MCF 10A (cell line): ENCODE results near the gene CYTH1. TPM values are rescaled to one million over a fixed set of nuclear protein-coding genes. Genes with fewer than 3 reads are reported as not detected.

Source experiments
- BruUV-seq: library from RNA; stranded (reverse); fragments of 400-500 nt; replicated peaks from 2 replicates; lab custom pipeline; 2021; lab: Mats Ljungman, UMichigan
- CTCF ChIA-PET: fragments of 300-600 bp; sonication (Branson Sonifier 250); formaldehyde crosslinking; extraction: SDS; loops from one replicate; lab custom pipeline; 2021; ENCODE audit warnings: antibody characterized with exemption, inconsistent platforms; lab: Yijun Ruan, JAX
- POLR2A ChIA-PET: fragments of 300-600, 350-650 bp; sonication (Branson Sonifier 250); formaldehyde crosslinking; extraction: SDS; loops from one replicate; lab custom pipeline; 2020; ENCODE audit warnings: antibody characterized with exemption, inconsistent platforms; lab: Yijun Ruan, JAX
- DNase-seq: peaks from one replicate; pipeline ENCODE4 v3.0.0-alpha.2; 2018; ENCODE audit not compliant: unreplicated experiment
- H3K27ac Mint-ChIP-seq: one replicate; pipeline ENCODE4 v1.8.0; 2022; ENCODE audit warnings: mild to moderate bottlenecking, low read depth, mixed read lengths; ENCODE audit not compliant: unreplicated experiment
- H3K27me3 Mint-ChIP-seq: one replicate; pipeline ENCODE4 v1.8.0; 2022; ENCODE audit warnings: mixed read lengths; ENCODE audit not compliant: insufficient read depth, unreplicated experiment
- H3K36me3 Mint-ChIP-seq: one replicate; pipeline ENCODE4 v1.8.0; 2022; ENCODE audit warnings: mild to moderate bottlenecking, moderate library complexity, mixed read lengths; ENCODE audit not compliant: insufficient read depth, unreplicated experiment
- H3K4me1 Mint-ChIP-seq: one replicate; pipeline ENCODE4 v1.8.0; 2022; ENCODE audit warnings: mixed read lengths; ENCODE audit not compliant: insufficient read depth, unreplicated experiment
- H3K4me3 Mint-ChIP-seq: one replicate; pipeline ENCODE4 v1.8.0; 2022; ENCODE audit warnings: mild to moderate bottlenecking, moderate library complexity, mixed read lengths; ENCODE audit not compliant: unreplicated experiment
- H3K9me3 Mint-ChIP-seq: one replicate; pipeline ENCODE4 v1.8.0; 2022; ENCODE audit warnings: mixed read lengths; ENCODE audit not compliant: unreplicated experiment
- intact Hi-C: fragments of 100-400 bp; cut with micrococcal nuclease; formaldehyde crosslinking; loops from 2 replicates; pipeline ENCODE4 v1.14.1; 2022
- total RNA-seq: library from RNA; stranded (reverse); gene quantifications from 2 replicates; pipeline ENCODE4 v1.2.3, GENCODE V29; 2022
- TF ChIP-seq, protein P1 (sequence below): fragments of 200-600 bp; IDR thresholded peaks from one replicate; pipeline ENCODE4 v1.8.0; 2022; ENCODE audit warnings: antibody characterized with exemption, mild to moderate bottlenecking; ENCODE audit not compliant: unreplicated experiment

CYTH1 gene
- total RNA-seq, 1 experiment from 2014 or later, result 38.5 TPM

DNA sequence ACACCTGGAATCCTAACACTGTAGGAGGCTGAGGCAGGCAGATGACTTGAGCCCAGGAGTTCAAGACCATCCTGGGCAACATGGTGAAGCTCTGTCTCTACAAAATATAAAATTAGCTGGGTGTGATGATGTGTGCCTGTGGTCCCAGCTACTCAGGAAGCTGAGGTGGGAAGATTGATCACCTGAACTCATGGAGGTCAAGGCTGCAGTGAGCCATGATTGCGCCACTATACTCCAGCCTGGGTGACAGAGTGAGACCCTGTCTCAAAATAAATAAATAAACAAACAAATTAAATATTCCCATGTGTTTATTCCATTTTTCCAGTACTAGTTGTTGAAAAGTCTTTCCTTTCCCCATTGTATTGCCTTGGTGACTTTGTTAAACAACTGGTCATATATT, 130.0 kb downstream of the CYTH1 start:
- TF ChIP-seq, protein P1, sequence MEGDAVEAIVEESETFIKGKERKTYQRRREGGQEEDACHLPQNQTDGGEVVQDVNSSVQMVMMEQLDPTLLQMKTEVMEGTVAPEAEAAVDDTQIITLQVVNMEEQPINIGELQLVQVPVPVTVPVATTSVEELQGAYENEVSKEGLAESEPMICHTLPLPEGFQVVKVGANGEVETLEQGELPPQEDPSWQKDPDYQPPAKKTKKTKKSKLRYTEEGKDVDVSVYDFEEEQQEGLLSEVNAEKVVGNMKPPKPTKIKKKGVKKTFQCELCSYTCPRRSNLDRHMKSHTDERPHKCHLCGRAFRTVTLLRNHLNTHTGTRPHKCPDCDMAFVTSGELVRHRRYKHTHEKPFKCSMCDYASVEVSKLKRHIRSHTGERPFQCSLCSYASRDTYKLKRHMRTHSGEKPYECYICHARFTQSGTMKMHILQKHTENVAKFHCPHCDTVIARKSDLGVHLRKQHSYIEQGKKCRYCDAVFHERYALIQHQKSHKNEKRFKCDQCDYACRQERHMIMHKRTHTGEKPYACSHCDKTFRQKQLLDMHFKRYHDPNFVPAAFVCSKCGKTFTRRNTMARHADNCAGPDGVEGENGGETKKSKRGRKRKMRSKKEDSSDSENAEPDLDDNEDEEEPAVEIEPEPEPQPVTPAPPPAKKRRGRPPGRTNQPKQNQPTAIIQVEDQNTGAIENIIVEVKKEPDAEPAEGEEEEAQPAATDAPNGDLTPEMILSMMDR, result no peak
- intact Hi-C loops, result no loop called here
- DNase-seq, result no peak
- H3K4me3 Mint-ChIP-seq, result no peak overlapping the region
- ChIA-PET POLR2A (no interaction called here), CTCF (no interaction called here)
- no peaks in the 10 kb centered on the region for H3K27me3 Mint-ChIP-seq
- no TSS peak for BruUV-seq
- peaks cover 9% of the 10 kb centered on the region for H3K4me1 Mint-ChIP-seq
- no peak overlapping the region for H3K27ac Mint-ChIP-seq
- H3K9me3 Mint-ChIP-seq, result no peaks in the 10 kb centered on the region
- H3K36me3 Mint-ChIP-seq, result peaks cover 6% of the 10 kb centered on the region

DNA sequence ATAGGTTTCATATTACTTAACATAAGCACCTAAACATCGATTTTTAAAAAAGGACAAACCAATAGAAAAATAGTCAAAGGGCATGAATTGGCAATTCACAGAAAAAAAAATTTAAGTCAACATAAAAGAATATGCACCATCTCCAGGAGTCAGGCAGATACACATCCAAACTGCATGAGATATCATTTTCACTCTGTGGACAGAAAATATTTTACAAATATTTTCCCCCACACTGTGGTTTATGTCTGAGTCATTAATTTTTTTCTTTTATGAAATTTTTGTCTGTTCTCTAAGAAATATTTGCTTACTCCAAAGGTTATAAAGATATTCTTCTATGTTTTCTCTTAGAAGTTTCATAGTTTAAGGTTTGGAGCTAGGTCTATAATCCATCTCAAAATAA, 130.5 kb downstream of the CYTH1 start:
- peaks cover 6% of the 10 kb centered on the region for H3K36me3 Mint-ChIP-seq
- BruUV-seq, result no TSS peak
- intact Hi-C loops, result no loop called here
- ChIA-PET POLR2A (no interaction called here), CTCF (no interaction called here)
- H3K27ac Mint-ChIP-seq, result no peak overlapping the region
- H3K27me3 Mint-ChIP-seq, result no peaks in the 10 kb centered on the region
- H3K9me3 Mint-ChIP-seq, result no peaks in the 10 kb centered on the region
- H3K4me1 Mint-ChIP-seq, result peaks cover 9% of the 10 kb centered on the region
- TF ChIP-seq, protein P1, result no peak
- no peak overlapping the region for H3K4me3 Mint-ChIP-seq
- no peak for DNase-seq

DNA sequence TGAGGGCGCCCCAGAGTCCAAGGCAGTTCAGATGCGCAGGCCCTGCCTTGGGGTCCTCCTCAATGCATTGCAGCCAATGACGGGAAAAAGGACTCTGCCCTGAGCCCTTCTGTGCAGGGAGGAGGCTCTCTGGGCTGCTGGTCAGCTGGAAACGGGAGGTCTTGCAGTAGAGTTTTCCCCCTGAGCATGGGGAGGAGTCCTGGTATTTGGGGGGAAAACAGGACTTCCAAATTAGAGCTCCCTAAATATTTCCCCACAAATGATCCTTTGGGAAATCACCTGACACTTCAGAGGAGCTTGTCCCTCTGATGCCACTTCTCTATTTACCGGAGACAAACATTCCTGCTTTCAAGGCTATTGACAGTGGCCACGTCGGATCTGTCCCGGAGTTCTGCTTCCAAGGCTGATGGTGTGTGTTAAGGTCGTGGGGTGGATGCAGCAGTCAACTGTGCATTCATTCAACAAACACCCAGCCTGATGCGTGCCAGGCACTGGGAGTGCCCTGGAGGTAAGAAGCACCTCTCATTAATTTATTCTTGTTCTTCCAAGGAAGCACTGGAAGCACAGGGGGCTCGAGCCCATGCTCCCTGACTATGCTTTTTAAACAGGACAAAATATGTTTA, 131.9 kb downstream of the CYTH1 start:
- TF ChIP-seq, protein P1, result no peak
- no peak overlapping the region for H3K27ac Mint-ChIP-seq
- no peaks in the 10 kb centered on the region for H3K27me3 Mint-ChIP-seq
- no TSS peak for BruUV-seq
- DNase-seq, result no peak
- ChIA-PET CTCF (no interaction called here), POLR2A (interaction anchor here (0.6 kb wide), 1 partner anchor 11 kb away, joined by 3 read pairs; no protein-coding TSS in a partner anchor)
- H3K4me1 Mint-ChIP-seq, result peaks cover 14% of the 10 kb centered on the region
- intact Hi-C loops, result no loop called here
- H3K9me3 Mint-ChIP-seq, result no peaks in the 10 kb centered on the region
- H3K4me3 Mint-ChIP-seq, result no peak overlapping the region
- H3K36me3 Mint-ChIP-seq, result peaks cover 6% of the 10 kb centered on the region

DNA sequence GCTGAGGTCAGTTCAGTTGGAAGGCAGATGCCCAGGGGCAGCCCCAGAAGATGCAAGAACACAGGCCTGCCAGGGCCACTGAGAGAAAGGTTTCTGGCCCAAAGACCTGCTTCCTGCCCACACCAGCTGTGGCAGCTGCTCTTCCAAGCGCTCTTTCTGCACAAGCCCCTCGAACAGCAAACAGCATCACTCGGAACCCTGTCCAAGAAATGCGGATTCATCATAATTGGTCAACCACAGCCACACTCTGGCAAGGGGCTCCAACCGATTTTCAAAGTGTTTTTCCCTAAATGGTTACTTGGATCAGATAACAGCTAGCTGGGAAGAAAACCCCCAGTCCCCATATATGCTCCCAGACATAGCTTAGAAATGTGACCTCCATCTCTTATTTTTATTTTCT, 133.8 kb downstream of the CYTH1 start:
- no peaks in the 10 kb centered on the region for H3K27me3 Mint-ChIP-seq
- H3K36me3 Mint-ChIP-seq, result no peaks in the 10 kb centered on the region
- no TSS peak for BruUV-seq
- H3K4me1 Mint-ChIP-seq, result peaks cover 6% of the 10 kb centered on the region
- TF ChIP-seq, protein P1, result no peak
- ChIA-PET POLR2A (no interaction called here), CTCF (interaction anchor here (0.6 kb wide), 1 partner anchor 14 kb away, joined by 4 read pairs; no protein-coding TSS in a partner anchor)
- H3K9me3 Mint-ChIP-seq, result no peaks in the 10 kb centered on the region
- no peak overlapping the region for H3K27ac Mint-ChIP-seq
- intact Hi-C loops, result no loop called here
- H3K4me3 Mint-ChIP-seq, result no peak overlapping the region
- DNase-seq, result no peak
